SH-SY5Y (cell line): ENCODE results near the gene CSTPP1.

ENCODE experiments used
- GATA2 ChIP-seq: IDR thresholded peaks from 2 replicates; pipeline ENCODE4 v1.6.1; 2011; ENCODE audit warnings: mild to moderate bottlenecking, low read depth, low read length
- GATA3 ChIP-seq: IDR thresholded peaks from 2 replicates; pipeline ENCODE4 v1.6.1; 2011; ENCODE audit warnings: low read depth, mild to moderate bottlenecking, low read length, moderate library complexity

- TF ChIP-seq GATA2 (no peak), GATA3 (no peak)
Observed at GRCh38 chr11:47202576-47202975, 266.0 kb downstream of the CSTPP1 start.
